ENCODE measurements around the gene ST8SIA5.

The ST8SIA5 gene

GRCh38 chr18:46657115-46657955, 99.5 kb downstream of the ST8SIA5 start, which contains the start of gene LOXHD1:
Gene LOXHD1 (minus strand): TSS chr18:46657220. CDS start chr18:46657033, 187 bp downstream.
- no peak within 1 kb of the TSS for H3K27ac ChIP-seq
- TF ChIP-seq CTCF (conservative IDR thresholded peaks at IDR 0.05) = no peak

DNA sequence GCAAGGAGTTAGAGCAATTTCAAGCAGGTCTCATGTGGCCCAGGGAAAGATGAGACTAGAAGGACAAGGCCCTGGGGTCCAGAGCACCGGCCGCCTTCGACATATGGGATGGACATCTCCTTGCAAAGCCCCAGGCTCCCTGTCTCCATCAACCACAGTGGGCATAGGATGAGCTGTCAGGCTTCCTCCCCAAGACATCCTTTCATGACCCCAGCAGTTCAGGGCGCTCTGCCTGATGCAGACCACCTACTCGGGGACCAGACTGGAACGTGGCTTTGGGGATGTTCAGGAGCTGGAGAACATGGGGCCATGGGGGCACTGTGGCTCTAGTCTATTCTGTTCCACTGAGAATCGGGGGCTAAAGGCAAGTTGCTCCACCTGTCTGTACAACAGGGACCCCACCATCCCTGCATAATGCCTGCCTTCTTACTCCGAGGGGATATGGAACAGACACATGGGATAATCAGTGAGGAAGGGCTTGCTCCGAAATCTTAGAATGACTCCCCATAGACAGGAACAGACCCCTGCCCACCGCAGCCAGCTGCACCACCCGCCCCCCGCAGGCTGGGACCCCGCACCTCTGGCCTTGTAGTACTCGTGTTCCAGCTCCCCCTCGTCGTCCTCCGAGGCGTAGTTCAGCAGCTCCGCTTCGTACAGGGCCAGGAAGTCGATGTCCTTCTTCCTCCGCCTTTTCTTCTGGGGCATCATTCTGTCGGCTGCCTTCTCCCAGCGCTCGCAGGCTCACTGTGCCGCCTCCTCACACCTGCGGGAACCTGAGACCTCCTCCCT, 100.3 kb downstream of the ST8SIA5 start:
- H3K27ac ChIP-seq = no peak overlapping the region
- TF ChIP-seq CTCF (conservative IDR thresholded peaks at IDR 0.05) = no peak

DNA sequence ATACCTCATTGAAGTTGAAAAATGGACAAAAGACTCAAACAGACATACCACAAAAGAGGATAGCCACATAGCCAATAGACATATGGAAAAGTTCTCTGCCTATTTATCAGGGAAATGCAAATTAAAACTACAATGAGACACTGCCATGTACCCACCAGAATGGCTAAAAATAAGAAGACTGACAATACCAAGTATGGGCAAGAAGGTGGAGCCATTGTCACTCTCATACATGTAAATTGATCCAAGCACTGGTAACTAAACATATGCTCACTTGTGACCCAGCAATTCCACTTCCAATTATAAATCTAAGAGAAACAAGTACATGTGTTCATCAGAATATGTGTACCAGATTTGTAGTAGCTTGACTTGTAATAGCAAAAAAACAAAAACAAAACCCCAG, 104.5 kb downstream of the ST8SIA5 start:
- no peak for TF ChIP-seq CTCF (conservative IDR thresholded peaks at IDR 0.05)
- H3K27ac ChIP-seq = no peak overlapping the region

- no peak overlapping the region for H3K27ac ChIP-seq
- no peak for TF ChIP-seq CTCF (conservative IDR thresholded peaks at IDR 0.05)
Observed at GRCh38 chr18:46650681-46651080, 106.2 kb downstream of the ST8SIA5 start.

DNA sequence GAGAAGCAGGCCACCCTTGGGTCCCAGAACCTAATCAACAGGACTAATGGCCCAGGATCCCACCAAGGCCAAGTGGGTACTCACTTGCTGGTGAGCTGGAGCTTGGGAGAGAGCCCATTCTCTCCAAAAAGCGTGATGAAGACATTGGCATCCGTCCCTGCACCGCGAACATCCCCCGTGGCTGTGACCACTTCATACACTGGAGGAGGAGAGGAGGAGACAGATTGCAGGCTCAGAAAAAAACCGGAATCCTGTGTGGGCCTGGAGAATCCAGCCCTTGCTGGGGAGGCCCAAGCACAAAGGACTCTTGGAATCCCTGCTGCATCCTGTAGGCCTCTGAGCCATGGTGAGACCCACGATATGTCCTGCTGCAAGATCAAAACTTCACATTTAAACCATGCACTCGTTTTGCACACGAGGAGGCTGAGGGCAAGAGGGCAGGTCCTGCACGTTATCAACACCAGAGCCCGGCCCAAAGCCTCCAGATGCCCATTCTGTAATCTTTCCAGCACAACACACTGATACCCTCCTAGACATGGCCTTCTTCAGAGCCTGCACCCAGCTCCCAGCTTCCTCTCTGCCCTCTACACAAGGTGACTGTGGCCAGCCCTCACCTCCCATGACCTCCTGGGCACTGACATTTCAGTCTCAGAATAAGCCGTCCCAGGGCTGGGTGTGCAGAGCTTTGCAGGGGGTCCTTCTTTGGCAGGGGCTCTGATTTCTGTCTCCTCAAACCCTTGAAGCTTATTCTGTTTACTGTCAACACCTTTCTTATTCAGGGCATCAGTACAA, 107.6 kb downstream of the ST8SIA5 start:
- H3K27ac ChIP-seq = no peak overlapping the region
- TF ChIP-seq CTCF (conservative IDR thresholded peaks at IDR 0.05) = no peak

DNA sequence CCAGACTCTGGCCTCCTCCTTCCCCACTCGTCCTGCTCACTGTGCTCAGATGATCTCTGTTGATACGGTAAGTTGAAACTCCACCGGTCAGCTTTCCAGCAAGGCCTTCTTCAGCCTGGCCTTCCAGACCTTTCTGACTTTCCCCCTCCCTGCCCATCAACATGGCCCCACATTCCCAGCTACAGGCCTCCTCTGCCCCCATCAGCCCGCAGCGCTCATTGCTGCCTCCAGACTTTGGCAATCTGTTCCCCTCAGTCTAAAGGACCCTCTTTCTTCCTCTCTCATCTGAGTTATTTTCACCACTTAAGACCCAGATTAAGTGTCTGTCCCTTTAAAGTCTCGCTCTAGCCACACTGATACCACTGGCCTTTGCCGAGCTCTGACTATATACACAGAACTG, 110.4 kb downstream of the ST8SIA5 start:
- TF ChIP-seq CTCF (conservative IDR thresholded peaks at IDR 0.05) = no peak
- no peak overlapping the region for H3K27ac ChIP-seq

- TF ChIP-seq CTCF (conservative IDR thresholded peaks at IDR 0.05) = no peak
- H3K27ac ChIP-seq = no peak overlapping the region
Observed at GRCh38 chr18:46642561-46642960, 114.3 kb downstream of the ST8SIA5 start.
